AML-193 (cell line): Measurements from ENCODE around the gene CPNE2.
A peak's percentile ranks its signal among the peaks of the same experiment; 100 is the strongest.
"Not testable (repeated sequence)": the region's sequence is repeated elsewhere in the genome, so short reads cannot be mapped to it uniquely, and the experiment has no call there.

ENCODE experiments used
- DNase-seq, 2 experiments: peaks; one replicate each; lab custom pipeline; 2025; lab: John Stamatoyannopoulos, UW

CPNE2 gene

GRCh38 chr16:57091975-57092785 is at the start of gene CPNE2:
TSS of gene CPNE2 (plus strand) at chr16:57092583. CDS start at chr16:57110743, 18,160 bp downstream.
- DNase-seq: peak; percentile 15 to 33

DNA sequence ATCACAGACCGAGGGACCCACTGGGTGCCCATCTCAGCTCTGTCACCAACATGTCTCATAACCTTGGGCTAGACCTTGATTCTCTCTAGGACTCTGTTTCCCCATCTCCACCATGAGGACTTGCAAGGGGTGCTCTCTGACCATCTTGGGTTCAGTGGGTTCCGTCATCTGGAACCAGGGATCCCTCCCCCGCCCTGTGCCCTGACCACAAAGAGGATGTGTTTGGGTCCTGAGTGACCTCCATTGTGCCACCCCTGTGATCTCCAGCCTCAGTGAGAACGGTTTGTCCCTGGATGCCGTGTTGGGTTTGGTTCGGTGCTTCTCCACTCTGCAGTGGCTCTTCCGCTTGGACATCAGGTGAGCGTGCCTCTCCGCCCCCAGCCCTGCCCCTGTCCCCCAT is 49.1 kb upstream of the CPNE2 start:
- DNase-seq: no peak

DNA sequence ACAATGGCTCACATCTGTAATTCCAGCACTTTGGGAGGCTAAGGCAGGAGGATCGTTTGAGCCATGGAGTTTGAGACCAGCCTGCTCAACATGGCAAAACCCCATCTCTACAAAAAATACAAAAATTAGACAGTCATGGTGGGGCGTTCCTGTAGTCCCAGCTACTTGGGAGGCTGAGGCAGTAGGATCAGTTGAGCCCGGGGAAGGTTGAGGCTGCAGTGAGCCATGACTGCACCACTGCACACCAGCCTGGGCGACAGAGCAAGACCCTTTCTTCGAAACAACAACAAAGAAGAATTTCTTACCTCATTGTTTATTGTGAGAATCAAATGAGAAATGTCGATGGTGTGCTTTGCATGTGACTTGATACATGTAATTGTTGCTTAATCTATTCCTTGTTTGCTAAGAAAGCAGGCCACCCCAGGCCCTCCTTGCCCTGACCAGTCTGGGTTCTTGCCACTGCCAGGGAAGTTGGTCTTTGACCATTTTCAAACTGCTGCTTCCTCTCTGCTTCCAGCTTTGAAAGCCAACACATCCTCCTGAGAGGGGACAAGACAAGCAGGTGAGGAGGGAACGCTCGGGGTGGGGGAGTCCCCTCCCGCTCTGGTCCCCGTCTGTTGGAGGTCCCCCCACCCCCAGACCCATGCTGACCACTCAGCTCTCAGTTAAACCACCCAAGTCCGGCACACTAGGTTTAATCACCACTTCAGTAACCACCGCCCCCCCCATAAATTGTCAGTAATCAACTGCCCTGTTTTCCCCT is 47.3 kb upstream of the CPNE2 start:
- DNase-seq: no peak

- DNase-seq: no peak
Measured at GRCh38 chr16:57045694-57046381, 46.5 kb upstream of the CPNE2 start.

DNA sequence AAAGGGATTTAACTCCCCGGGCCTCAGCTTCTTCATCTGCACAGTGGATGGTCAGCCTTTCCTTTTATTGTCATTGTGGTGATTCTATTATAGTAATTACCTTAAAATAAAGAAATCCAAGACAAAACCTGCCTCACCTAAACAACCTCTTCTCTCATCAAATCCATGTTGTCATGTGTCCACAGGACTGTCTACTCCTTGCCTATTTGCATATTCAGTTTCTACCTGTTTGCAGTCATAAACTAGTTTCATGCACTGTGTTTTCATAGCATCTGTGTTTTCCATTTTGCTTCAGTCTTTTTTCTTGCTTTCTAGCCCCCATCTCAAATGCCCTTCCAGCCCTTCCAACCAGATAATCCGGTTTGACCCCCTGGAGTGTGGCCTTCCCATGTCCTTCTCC is 44.3 kb upstream of the CPNE2 start:
- no peak for DNase-seq

GRCh38 chr16:57049678-57050077 is 42.7 kb upstream of the CPNE2 start:
- DNase-seq: no peak

DNA sequence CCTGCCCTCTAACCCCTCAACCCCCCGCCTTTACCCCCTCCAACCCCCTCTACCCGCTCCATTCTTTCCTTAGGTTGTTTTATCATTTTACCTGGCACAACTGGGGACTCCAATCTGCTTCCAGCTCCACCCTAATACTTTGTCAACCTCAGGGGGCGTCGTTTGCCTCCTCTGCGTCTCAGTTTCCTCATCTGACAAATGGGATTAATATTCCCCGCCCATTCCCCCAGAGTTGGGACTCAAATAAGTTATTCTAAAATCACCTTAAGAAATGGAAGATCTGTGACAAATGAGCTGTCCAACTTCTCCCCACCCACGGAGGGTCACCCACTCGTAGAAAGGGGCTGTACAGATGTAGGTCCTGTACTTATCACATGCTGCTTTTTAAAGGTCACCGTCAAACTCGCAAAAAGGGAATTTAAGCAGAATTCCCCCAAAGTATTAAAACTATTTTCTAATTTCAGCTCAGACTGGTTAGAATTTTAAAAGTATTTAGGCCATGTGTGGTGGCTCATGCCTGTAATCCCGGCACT is 40.6 kb upstream of the CPNE2 start:
- DNase-seq: no peak

GRCh38 chr16:57053206-57053605 is 39.2 kb upstream of the CPNE2 start:
- DNase-seq: no peak

GRCh38 chr16:57054338-57054737 is 38.0 kb upstream of the CPNE2 start:
- DNase-seq: no peak

DNA sequence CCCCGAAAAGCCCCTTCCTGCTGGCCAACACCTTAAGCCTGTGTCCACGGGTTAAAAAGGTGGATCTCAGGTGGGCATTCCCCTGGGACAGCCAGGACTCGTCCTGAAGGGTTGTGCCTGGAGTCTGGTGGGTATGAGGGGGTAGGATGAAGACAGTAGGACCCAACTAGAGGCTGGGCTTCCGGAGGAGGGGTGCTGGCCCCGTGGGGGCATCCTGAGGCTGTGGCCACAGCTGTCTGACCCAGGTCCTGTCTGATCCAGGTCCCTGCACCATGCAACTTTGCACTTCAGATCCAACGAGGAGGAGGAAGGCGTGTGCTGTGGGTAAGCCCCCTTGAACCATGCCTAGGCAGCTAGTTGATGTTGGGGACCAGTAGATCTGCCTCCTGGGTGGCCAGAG is 37.6 kb upstream of the CPNE2 start:
- no peak for DNase-seq

DNA sequence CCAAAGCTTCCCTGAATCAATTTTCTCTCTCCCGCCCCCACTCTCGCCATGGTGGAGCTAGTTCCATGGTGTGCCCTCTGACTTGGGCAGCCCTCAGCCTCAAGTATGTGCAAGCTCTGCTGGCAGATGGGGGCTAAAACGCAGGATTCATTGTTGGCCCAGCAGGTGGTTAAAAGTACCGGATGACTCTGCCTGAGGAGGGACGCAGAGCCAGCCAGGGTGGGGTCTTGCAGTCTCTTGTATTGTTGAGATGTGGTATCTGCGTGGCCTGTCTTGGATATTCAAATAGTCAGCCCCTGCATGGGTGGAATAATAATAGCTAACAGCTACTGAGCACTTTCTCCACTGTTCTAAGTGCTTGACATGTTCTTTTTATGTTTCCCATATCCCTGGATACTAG is 36.7 kb upstream of the CPNE2 start:
- no peak for DNase-seq

DNA sequence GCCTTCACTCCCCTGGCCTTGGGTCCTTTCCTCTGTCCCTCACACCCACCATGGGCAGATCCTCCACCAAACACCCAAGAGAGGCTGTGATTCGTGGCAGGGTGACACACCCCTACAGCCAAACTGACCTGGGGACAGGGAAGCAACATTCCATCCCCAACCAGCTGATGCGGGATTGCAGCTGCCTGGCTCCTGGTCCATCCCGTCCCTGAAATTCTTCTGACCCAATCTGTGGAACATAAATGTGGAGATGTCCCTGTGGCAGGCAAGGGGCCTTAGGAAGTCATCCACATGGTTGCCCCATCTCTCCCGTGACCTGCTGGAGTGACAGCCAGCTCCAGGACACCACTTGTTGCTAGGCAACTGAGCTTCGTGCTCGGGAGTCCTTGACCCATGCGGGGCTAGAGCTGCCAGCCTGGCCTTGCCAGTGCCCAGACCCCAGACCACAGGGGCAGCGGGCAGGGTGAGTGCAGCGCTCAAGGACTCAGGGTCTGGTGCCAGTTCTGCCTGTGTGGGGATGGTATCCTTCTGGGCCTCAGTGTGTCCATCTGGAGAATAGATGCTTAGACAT is 34.0 kb upstream of the CPNE2 start:
- DNase-seq: no peak

DNA sequence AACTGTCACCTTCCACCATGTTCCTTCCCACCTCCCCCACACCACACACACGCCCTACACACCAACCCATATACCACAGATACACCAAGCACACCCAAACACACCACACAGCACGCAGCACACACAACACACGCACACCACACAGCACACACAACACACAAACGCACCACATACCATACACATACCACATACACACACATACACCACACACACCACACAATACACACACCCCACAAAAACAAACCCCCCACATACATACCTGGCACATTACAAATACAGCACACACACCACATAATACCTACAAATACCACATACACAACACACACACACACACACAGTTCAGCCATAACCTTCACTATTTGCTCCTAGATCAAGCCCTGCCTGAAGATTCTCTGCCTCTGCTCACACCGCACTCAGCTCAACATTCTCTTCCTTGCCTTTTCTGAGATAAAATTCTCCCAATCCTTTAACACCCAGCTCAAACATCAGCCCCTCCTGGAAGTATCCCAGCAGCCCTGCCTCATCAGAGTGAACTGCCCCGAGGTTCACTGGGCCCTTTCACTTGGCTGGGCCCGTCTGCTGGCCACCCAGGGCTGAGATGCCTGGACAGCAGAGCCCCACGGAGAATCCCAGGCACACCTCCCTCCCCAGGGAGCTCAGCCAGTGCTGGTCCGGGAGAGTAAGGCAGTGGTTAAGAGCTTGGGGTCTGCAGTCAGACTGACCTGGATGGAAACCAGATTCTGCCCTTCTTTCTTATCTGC is 31.9 kb upstream of the CPNE2 start:
- DNase-seq: no peak

- DNase-seq: peak; percentile 82 to 86
Measured at GRCh38 chr16:57061084-57061905, 31.1 kb upstream of the CPNE2 start.

DNA sequence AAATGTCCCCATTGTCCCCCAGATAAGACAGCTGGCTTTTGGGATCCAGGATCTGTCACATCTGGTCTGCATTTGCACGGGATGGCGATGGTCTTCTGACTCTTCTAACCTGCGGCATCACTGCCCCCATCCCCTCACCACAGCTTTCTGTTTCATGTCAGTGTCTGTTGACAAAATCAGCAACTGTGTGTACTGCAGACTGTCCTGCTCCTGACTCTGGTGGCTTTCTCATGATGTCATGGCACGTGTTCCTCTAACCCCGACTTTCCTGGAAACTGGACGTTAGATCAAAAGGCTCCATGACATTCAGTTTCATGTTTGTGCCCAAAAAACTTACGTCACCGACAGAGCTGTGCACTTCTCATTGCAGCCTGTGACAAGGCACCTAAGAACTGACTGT is 30.1 kb upstream of the CPNE2 start:
- no peak for DNase-seq

DNA sequence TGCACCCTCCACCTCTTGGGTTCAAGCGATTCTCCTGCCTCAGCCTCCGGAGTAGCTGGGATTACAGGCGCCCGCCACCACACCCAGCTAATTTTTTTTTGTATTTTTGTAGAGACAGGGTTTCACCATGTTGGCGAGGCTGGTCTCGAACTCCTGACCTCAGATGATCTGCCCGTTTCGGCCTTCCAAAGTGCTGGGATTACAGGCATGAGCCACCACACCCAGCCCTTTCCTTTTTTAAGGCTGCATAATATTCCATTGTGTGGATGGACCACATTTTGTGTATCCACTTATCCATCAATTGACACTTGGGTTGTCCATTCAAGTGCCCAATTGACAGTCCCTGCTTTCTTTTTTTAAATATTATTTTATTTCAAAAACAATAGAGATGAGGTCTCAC is 29.2 kb upstream of the CPNE2 start:
- not testable (repeated sequence) for DNase-seq

GRCh38 chr16:57064995-57065394 is 27.4 kb upstream of the CPNE2 start:
- no peak for DNase-seq

DNA sequence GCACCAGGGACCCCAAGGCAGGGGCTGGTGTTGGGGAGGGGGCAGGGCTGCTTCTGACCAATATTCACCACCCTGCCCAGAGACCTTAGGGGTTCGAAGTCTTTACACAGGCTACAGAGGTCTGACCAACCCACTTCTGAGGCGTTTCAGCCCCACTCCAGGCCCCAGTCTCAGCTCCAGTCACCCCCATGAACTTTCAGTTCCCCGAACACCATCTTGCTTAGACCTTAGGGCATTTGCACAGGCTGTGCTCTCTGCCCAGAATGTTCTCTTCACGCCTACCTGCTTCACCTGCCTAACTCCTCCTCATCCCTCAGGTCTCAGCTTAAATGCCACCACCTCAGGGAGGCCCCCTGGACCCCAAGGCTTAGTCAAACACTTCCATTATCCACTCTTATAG is 25.8 kb upstream of the CPNE2 start:
- no peak for DNase-seq

DNA sequence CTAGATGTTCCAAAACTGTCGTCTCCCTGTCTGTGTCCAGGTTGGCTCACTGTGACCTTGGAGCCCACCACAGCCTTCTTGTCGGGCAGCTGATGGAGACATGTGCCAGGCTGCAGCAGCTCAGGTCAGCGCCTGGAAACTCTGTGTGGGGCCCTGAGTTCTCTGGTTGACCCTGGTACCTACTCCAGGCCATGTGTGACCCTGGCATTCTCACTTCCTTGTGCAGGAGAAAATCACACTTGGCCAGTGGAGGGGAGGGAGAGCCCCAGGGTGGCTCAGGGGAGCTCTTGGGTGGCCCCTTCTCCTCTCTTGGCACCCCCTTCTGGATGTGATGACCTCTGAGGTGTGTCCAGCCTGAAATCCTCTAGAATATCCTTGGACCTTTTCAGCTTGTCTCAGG is 25.0 kb upstream of the CPNE2 start:
- no peak for DNase-seq

- DNase-seq: no peak
Measured at GRCh38 chr16:57069053-57069452, 23.3 kb upstream of the CPNE2 start.
